ENCODE results near the gene GREB1.

Gene GREB1

GRCh38 chr2:11678306-11678960, 144.6 kb downstream of the GREB1 start:
- Mint-ChIP-seq H3K4me1 (ENCODE audit: low read depth) (peaks cover 6% of the 10 kb centered on the region), H3K4me3 (no peak overlapping the region), H3K27ac (no peak overlapping the region), H3K27me3 (ENCODE audit: low read depth) (peaks cover 41% of the 10 kb centered on the region), H3K9me3 (no peaks in the 10 kb centered on the region), H3K36me3 (ENCODE audit: low read depth) (no peaks in the 10 kb centered on the region)

GRCh38 chr2:11679016-11679415, 145.2 kb downstream of the GREB1 start:
- no peak overlapping the region for H3K27ac Mint-ChIP-seq

DNA sequence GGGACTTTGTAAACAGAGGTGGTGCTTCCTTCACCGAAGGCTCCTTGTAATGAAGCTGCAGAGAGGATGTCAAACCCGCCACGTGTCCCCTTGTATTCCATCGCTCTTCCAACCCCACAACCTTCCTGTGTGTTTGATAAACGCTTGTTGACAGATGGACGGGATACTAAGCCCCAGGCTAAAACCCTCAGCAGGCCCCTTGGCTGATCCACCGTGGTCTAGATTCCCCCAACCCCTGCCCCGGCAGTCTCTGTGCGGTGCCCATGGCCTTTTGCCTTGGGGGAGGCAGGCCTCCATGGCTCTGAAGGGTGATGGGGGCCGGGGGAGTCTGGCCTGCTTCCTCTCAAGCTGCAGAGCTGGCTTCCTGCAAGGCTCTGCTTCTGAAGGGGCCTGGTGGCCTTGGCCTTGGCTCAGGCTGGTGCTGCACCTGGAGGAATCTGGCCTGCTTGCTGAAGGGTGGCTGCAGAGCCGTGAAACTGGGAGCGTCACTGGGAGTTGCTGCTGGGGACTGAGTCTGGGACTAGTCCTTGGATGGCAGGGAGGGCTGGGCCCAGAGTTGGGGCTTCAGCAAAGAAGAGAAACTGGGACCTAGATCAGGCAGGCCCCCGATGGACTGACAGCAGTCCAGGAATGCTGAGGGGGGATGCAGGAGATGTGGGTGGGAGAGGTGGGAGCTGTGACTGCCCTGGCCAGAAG, 145.8 kb downstream of the GREB1 start:
- Mint-ChIP-seq H3K4me3 (no peak overlapping the region), H3K9me3 (no peaks in the 10 kb centered on the region), H3K27ac (no peak overlapping the region), H3K4me1 (ENCODE audit: low read depth) (peaks cover 6% of the 10 kb centered on the region), H3K27me3 (ENCODE audit: low read depth) (peaks cover 47% of the 10 kb centered on the region), H3K36me3 (ENCODE audit: low read depth) (no peaks in the 10 kb centered on the region)

More at GRCh38 chr2:11679016-11679415, 145.2 kb downstream of the GREB1 start:
- Mint-ChIP-seq H3K9me3 (no peaks in the 10 kb centered on the region), H3K4me3 (no peak overlapping the region), H3K36me3 (ENCODE audit: low read depth) (no peaks in the 10 kb centered on the region), H3K4me1 (ENCODE audit: low read depth) (peaks cover 6% of the 10 kb centered on the region), H3K27me3 (ENCODE audit: low read depth) (peaks cover 42% of the 10 kb centered on the region)

GRCh38 chr2:11680182-11680900, 146.5 kb downstream of the GREB1 start:
- H3K4me3 Mint-ChIP-seq: no peak overlapping the region
- no peak overlapping the region for H3K27ac Mint-ChIP-seq
- no peaks in the 10 kb centered on the region for H3K36me3 Mint-ChIP-seq (ENCODE audit: low read depth)

GRCh38 chr2:11680901-11681721, 147.3 kb downstream of the GREB1 start:
- H3K9me3 Mint-ChIP-seq: no peaks in the 10 kb centered on the region
- no peak overlapping the region for H3K4me3 Mint-ChIP-seq
- H3K36me3 Mint-ChIP-seq (ENCODE audit: low read depth): no peaks in the 10 kb centered on the region
- H3K27me3 Mint-ChIP-seq (ENCODE audit: low read depth): peaks cover 49% of the 10 kb centered on the region
- peaks cover 6% of the 10 kb centered on the region for H3K4me1 Mint-ChIP-seq (ENCODE audit: low read depth)
- no peak overlapping the region for H3K27ac Mint-ChIP-seq

More at GRCh38 chr2:11680182-11680900, 146.5 kb downstream of the GREB1 start:
- Mint-ChIP-seq H3K9me3 (no peaks in the 10 kb centered on the region), H3K4me1 (ENCODE audit: low read depth) (peaks cover 6% of the 10 kb centered on the region), H3K27me3 (ENCODE audit: low read depth) (peaks cover 50% of the 10 kb centered on the region)

DNA sequence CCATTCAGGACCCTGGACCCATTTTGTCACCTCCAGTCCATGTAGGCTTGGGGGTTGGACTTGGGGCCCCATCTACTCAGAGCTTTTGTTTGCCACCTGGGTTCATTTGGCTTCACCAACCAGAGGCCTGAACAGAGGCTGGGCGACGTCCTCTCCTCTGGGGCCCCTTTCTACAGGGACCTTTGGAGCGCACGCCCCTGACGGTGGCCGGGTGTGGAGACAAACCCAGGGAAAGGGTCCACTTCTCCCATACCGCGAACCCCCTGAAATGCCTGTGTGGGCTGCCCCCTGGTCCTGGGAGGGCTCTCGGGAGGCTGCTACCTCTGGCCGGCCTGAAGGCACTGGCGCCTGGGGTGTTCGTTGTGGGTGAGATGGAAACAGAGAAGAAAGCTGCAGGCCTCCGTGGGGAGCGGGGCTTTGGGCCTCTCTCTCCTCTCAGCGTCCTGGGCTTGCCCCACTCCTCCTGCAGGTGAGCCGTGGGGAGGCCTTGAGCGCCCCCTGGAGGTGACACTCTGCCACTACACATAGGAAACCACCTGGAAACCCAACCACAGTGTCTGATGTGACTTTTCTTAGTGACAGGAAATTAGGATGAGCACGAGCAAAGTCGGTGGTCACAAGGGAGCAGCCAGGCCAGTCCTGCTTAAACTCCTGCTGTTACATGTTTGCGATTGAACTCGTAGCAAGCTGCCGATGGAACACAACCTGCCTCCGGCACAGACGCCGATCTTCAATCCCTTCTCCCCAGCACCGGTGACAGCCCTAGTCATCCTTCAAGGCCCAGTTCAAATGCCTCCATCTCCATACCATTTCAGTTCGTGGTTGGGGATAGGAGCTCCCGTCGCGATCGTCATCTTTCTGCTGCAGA, 148.1 kb downstream of the GREB1 start:
- Mint-ChIP-seq H3K9me3 (no peaks in the 10 kb centered on the region), H3K36me3 (ENCODE audit: low read depth) (no peaks in the 10 kb centered on the region), H3K4me1 (ENCODE audit: low read depth) (peaks cover 6% of the 10 kb centered on the region), H3K27me3 (ENCODE audit: low read depth) (peaks cover 48% of the 10 kb centered on the region), H3K27ac (no peak overlapping the region), H3K4me3 (no peak overlapping the region)

DNA sequence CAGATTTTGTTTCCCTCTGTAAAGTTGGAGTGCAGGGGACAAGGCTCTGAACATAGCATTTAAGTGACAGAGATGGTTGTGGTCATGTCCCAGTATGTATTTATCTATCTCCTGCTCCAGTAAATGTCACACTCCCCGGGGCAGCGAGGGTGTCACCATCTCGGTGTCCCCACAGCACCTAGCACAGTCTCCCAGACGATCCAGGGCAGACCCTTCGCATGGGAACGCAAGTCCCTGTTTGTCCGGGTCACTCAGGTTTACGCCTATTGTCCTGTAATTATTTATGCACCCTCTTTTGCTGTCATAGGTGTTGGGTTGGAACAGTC, 148.7 kb downstream of the GREB1 start:
- Mint-ChIP-seq H3K36me3 (ENCODE audit: low read depth) (no peaks in the 10 kb centered on the region), H3K9me3 (no peaks in the 10 kb centered on the region), H3K4me1 (ENCODE audit: low read depth) (peaks cover 7% of the 10 kb centered on the region), H3K27ac (no peak overlapping the region), H3K4me3 (no peak overlapping the region), H3K27me3 (ENCODE audit: low read depth) (peaks cover 51% of the 10 kb centered on the region)

- Mint-ChIP-seq H3K9me3 (no peaks in the 10 kb centered on the region), H3K27ac (no peak overlapping the region), H3K4me1 (ENCODE audit: low read depth) (peaks cover 14% of the 10 kb centered on the region), H3K4me3 (no peak overlapping the region), H3K27me3 (ENCODE audit: low read depth) (peaks cover 46% of the 10 kb centered on the region), H3K36me3 (ENCODE audit: low read depth) (no peaks in the 10 kb centered on the region)
Measured at GRCh38 chr2:11683476-11683875, 149.6 kb downstream of the GREB1 start.

DNA sequence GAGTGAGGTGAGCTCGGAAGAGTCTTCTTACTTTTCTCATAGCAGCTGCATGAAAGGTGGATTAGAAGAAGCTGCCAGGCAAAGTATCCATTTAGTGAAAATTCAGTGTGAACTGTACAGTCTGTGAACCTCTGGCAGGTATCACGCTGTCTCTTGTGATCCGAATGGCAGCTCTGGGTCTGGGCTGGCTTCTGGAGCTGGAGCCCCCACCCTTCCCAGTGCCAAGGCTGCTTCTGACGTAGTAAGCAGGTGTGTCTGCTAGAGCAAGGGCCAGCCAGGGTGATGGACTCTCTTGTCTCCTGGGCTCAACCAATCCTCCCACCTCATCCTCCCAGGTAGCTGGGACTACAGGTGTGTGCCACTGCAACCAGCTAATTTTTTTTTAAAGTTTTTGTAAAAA, 150.1 kb downstream of the GREB1 start:
- H3K4me3 Mint-ChIP-seq: no peak overlapping the region
- H3K27me3 Mint-ChIP-seq (ENCODE audit: low read depth): peaks cover 45% of the 10 kb centered on the region
- peaks cover 18% of the 10 kb centered on the region for H3K4me1 Mint-ChIP-seq (ENCODE audit: low read depth)
- no peaks in the 10 kb centered on the region for H3K36me3 Mint-ChIP-seq (ENCODE audit: low read depth)
- no peak overlapping the region for H3K27ac Mint-ChIP-seq
- no peaks in the 10 kb centered on the region for H3K9me3 Mint-ChIP-seq

- Mint-ChIP-seq H3K36me3 (ENCODE audit: low read depth) (no peaks in the 10 kb centered on the region), H3K27ac (no peak overlapping the region), H3K27me3 (ENCODE audit: low read depth) (peaks cover 40% of the 10 kb centered on the region), H3K4me1 (ENCODE audit: low read depth) (peaks cover 19% of the 10 kb centered on the region), H3K4me3 (no peak overlapping the region), H3K9me3 (no peaks in the 10 kb centered on the region)
Measured at GRCh38 chr2:11684894-11685460, 151.1 kb downstream of the GREB1 start.

GRCh38 chr2:11685906-11686470, 152.1 kb downstream of the GREB1 start:
- no peak overlapping the region for H3K4me3 Mint-ChIP-seq
- peaks cover 19% of the 10 kb centered on the region for H3K4me1 Mint-ChIP-seq (ENCODE audit: low read depth)
- no peaks in the 10 kb centered on the region for H3K9me3 Mint-ChIP-seq
- H3K27me3 Mint-ChIP-seq (ENCODE audit: low read depth): peaks cover 40% of the 10 kb centered on the region
- no peaks in the 10 kb centered on the region for H3K36me3 Mint-ChIP-seq (ENCODE audit: low read depth)
- H3K27ac Mint-ChIP-seq: no peak overlapping the region

- Mint-ChIP-seq H3K9me3 (no peaks in the 10 kb centered on the region), H3K27me3 (ENCODE audit: low read depth) (peaks cover 40% of the 10 kb centered on the region), H3K4me1 (ENCODE audit: low read depth) (peaks cover 13% of the 10 kb centered on the region), H3K27ac (no peak overlapping the region), H3K4me3 (no peak overlapping the region), H3K36me3 (ENCODE audit: low read depth) (no peaks in the 10 kb centered on the region)
Measured at GRCh38 chr2:11687736-11688135, 153.9 kb downstream of the GREB1 start.
